Astrocyte of the hippocampus (primary cell): ENCODE results near the gene SIGLEC9.
"Not testable (repeated sequence)": the region's sequence is repeated elsewhere in the genome, so short reads cannot be mapped to it uniquely, and the experiment has no call there.

Experiments used
- DNase-seq: peaks from one replicate; pipeline ENCODE4 v3.0.0; 2011; ENCODE audit warnings: low read depth, low spot score

SIGLEC9 gene

DNA sequence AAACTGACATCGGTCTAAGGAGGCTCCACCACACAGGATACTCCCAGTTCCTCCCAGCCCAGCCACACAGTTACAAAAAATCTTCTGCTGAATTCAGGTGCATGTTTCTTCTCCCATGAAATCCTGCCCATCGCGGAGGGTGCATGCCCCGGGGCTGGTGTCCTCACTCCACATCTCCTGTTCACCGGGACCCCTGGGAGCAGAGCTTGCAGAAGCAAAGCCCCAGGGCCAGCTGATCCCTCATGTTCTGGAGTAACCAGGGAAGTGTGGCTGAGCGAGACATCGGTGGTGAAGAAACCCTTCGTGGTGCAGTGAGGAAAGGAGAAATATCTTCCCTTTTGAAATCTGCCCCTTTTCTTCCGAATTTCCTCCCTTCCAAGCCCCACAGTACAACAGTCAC, 904 bp upstream of the SIGLEC9 start:
- no peak for DNase-seq

DNA sequence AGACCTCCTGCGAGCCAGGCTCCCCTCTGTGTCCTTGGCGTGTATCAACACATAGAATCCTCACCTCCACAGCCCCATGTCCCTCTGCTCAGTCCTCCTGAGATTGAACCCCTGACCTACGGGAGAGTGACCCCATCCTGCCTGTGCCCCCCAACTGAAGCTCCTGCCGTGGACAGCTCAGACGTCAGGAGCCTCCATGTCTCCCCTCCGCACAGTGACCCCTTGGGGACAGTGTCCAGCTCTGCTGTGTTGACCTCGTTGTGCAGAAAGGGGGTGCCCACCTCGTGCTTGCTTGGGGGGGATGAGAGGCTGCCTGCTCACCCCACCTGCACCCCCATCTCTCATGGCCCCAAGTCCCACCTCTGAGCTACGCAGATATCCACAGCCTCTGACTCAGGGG, 490 bp upstream of the SIGLEC9 start:
- DNase-seq: no peak

DNA sequence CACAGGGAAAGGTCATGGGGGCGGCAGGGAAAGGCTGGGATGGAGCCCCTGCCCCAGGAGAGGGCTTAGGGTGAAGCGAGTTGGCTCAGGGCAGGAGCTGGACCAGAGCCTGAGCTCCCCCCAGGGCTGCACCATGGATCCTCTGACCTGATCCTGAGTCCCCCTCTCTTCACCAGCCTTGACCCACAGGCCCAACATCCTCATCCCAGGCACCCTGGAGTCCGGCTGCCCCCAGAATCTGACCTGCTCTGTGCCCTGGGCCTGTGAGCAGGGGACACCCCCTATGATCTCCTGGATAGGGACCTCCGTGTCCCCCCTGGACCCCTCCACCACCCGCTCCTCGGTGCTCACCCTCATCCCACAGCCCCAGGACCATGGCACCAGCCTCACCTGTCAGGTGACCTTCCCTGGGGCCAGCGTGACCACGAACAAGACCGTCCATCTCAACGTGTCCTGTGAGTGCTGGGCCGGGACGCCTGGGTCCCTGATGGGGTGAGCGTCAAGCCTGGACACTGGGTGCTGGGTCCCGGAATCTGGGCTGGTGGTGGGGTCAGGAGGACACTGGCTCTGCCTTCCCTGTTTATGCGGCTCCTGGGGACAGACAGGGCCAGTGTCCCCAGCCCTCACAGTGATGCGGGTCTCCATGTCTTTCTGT, 842 bp downstream of the SIGLEC9 start:
- no peak for DNase-seq

DNA sequence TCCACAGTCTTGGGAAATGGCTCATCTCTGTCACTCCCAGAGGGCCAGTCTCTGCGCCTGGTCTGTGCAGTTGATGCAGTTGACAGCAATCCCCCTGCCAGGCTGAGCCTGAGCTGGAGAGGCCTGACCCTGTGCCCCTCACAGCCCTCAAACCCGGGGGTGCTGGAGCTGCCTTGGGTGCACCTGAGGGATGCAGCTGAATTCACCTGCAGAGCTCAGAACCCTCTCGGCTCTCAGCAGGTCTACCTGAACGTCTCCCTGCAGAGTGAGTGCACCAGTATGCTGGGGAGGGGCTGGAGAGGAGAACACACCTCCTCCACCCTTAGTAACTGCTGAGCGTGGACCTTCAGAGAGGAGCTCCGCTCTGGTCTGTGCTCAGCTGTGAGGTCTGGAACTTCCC, 2.3 kb downstream of the SIGLEC9 start:
- no peak for DNase-seq

DNA sequence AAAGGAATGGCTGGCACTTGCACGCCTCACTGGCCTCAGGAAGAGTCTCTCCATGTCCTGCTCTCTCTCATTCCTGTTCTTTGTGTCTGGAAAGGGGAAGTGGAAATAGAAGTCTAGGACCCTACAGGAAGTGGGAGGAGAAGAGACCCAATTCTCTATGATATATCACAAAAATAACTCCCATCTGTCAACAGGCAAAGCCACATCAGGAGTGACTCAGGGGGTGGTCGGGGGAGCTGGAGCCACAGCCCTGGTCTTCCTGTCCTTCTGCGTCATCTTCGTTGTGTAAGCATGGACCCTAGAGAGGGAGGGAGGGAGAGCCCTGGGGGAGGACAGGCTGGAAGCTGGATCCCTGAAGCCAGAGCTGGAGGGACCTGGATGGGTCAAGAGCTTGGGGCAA, 3.0 kb downstream of the SIGLEC9 start:
- DNase-seq: no peak

DNA sequence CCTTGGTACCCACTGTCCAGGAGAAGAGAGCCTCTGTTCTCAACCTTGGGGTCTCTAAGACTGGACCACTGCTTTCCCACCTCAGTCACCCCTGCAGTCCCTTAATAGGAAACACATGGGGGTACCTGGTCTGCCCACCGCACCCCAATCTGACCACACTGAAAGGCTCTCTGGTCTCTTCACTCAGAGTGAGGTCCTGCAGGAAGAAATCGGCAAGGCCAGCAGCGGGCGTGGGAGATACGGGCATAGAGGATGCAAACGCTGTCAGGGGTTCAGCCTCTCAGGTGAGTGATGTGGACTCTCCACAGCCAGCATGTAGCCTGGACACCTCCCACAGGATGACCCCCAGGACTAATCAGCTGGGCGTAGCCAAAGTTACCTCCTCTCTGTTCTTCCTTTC, 3.5 kb downstream of the SIGLEC9 start:
- DNase-seq: no peak

DNA sequence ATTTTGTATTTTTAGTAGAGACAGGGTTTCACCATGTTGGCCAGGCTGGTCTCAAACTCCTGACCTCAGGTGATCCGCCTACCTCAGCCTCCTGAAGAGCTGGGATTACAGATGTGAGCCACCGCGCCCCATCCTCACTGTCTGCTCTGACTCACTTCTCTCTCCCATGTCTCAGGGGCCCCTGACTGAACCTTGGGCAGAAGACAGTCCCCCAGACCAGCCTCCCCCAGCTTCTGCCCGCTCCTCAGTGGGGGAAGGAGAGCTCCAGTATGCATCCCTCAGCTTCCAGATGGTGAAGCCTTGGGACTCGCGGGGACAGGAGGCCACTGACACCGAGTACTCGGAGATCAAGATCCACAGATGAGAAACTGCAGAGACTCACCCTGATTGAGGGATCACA, 5.0 kb downstream of the SIGLEC9 start:
- DNase-seq: no peak

DNA sequence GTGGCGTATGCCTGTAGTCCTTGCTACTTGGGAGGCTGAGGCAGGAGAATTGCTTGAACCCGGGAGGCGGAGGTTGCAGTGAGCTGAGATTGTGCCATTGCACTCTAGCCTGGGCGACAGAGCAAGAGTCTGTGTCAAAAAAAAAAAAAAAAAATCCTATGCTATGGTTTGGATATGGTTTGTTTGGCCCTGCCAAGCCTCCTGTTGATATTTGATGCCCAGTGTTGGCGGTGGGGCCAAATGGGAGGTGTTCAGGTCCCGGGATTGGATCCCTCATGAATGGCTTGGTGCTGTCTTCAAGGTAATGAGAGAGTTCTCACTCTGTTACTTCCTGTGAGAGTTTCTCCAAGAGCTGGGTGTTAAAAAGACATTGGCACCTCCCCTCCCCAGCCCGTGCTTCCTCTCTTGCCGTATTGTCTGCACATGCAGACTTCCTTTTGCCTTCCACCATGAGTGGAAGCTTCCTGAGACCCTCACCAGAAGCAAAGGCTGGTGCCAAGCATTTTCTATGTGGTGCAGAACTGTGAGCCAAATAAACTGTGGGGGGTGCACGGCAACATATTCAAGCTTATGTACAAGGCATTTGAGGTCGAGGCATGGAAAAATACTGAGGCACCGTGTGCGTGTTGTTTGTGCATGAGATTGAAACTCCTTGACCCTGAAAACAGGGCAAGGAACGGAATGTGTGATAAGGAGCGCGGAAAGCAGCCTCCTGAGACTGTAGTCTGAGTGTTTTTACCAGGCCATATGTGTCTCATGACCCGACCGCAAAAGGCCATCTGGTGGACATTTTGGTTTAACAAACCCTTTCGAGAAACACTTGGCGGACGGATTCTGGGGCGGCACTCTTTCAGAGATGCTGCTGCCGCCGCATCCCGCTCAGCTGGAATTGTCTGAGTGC, 7.3 kb downstream of the SIGLEC9 start:
- no peak for DNase-seq

DNA sequence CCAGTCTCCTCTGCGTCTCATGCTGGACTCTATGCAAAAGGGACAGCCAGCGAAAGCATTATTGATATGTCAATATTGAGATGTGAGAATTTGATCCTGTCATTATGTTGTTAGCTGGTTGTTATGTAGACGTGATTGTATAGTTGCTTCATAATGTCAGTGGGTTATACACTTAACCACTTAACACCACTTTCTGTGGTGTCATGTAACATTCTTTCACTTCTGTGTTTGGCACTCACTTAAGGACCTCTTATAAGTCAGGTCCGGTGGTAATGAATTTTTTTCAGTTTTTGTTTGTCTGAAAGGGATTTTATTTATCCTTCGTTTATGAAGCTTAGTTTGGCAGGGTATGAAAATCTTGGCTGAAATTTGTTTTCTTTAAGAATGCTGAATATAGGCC, 10.3 kb downstream of the SIGLEC9 start:
- no peak for DNase-seq

DNA sequence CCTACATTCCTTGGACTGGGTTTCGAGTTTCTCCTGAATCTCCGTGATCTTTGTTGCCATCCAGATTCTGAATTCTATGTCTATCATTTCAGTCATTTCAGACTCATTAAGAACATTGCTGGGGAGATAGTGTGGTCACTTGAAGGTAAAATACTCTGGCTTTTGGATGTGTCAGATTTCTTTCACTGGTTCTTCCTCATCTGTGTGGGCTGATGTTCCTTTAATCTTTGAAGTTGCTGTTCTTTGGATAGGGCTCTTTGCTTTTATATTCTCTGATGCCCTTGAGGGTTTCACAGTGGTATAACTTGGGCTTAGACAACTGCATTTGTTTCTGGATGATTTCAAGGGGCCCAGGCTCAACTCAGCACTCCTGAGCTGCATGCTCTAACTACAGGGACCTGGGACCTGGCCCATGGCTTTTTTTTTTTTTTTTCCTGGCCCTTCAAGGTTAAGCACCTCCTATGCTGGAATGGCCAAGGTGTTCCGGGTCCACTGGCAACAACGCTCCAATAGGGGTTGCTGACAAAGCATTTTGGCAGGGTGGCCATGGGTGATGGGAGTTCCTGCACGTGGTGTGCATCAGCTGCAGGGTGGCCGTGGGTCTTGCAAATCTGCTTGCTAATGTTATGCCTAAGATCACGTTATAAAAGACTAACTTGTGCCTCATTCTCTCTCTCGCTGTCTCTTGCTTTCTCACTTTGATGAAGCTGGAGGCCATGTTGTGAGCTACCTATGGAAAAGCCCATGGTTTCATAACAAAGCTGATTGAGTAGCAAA, 11.5 kb downstream of the SIGLEC9 start:
- DNase-seq: no peak

DNA sequence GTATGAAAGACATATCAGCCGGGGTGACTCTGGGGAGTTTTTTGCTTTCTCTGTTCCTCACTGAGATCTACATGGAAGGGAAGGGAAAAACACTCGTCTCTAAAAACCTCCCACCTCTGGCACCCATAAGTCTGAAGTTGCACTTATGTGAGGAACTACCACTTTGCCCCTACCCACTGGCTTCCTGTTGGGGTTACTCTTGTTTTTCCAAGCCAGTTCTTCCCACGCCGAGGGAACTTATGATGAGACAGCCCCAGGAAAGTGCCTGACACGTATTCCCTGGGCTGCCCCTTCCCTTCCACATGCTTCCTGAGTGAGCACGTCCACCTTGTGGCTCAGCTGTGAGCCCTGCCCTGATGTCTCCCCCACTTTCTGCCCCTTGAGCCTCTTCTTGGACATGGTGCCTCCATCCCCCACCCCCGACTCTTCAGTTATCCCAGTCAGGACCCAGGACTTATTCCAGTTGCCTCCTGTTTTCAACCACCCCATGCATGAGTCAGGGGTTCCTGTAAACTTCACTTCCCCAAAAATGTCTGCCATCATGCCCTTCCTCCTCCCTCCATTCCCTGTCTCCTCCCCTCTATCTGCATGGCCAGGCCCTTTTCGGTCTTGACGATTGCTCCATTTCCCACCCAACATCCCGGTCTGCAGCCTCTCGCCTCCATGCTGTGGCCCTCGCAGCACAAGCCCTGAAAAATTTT, 12.3 kb downstream of the SIGLEC9 start:
- DNase-seq: no peak

DNA sequence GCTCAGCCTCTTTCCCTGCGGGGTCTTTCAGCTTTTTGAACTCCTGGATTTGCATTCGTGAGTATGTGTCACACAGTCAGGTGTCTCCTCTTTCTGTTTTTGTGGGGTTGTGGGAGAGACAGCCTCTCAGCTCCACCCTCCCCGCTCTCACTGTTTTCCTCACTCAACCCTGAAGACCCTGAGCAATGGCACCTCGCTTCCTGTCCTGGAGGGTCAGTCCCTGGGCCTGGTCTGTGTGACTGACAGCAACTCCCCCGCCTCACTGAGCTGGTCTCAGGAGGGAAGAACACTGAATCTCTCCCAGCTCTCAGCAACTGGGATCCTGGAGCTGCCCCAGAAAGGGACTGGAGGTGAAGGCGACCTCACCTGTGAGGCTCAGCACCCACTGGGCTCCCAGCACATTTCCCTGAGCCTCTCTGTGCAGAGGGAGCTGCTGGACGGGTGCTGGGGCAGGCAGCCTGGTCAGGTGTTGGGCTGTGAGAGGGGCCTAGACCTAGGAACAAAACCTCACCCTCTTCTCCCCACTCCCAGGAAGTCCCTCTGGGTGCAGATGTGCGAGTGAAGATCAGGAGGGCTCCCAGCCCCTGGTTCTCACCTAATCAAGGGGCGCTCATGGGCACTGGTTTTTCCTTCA, 13.2 kb downstream of the SIGLEC9 start:
- no peak for DNase-seq

DNA sequence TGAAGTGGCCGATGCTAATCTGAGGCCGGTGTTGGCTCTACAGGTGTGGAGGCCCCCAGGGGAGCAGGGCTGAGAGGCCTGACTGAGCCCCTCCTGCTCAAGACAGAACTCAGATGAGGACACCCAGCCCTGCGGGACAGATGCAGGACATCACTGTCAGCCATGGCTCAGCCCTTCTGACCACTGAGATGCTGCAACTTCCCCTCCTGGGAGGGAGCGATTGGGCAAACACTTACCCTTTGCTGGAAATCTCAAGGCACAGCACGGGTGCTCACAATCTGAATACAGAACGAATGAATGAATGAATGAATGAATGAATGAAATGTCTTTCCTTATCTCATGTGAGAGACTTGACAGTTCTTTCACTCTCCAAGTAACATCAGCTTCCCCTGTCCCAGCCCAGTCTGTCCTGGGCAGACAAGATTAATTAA, 13.9 kb downstream of the SIGLEC9 start:
- no peak for DNase-seq

DNA sequence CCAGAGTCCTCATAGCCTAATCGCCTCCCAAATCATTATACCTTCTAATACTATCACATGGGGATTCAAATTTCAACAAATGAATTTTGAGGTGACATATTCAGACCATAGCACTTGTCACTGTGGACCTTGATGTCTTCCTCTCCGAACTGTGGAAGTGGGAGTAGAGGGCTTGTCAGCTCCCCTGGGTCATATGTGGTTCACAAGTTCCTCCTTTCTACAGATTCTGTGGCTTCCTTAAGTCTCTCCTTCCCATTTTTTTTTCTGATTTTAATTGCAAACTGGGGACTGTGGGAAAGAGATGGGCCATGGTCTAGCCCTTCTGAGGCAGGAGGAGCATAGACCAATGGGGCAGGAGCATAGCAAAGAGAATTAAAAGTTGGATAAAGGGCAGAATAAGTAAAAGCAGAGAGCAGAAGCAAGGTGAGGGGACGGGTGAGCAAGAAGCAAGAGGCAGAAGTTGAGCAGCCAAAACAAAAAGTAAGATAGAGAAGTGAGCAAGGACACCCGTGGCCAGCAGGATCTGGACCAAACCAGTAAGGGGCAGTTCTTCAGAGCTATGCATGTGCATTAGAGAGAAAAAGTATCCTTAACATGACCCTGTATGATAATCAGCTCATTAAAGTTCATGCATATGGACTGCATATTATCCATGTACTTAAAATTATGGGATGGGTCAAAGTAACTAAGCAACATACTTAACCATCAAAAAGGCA, 14.8 kb downstream of the SIGLEC9 start:
- no peak for DNase-seq

DNA sequence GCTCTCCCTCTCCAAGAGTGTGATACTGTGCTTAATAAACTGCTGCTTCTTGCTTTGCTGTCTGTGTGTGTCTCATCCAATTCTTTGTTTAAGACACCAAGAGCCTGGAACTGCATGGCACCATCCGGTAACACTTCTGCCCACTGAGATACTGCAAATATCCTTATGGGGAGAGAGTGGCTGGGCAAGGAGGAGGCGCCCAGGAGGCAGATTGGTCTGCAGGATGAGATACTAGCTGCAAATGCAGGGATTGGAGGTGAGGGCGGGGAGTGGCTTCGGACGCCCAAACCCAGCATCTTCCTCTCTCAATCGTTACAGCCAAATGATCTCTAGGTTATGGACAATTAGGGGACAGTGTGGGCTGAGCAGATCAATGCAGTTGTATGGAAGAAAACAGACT, 15.7 kb downstream of the SIGLEC9 start:
- no peak for DNase-seq

DNA sequence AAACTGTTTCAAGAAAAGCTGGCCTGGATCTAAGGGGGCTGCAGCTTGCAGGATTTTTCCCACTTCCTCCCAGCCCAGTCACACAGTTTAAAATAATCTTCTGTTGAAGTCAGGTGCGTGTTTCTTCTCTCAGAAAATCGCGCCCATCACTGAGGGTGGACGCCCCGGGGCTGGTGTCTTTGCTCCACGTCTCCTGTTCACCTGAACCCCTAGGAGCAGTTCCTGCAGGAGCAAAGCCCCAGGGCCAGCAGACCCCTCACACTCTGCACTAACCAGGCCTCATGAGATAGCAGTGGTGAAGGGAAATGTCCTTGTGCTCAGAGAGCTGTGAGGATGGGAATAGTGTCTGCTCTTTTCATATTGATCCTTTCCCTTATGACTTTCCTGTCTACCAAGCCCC, 16.5 kb downstream of the SIGLEC9 start:
- DNase-seq: no peak

DNA sequence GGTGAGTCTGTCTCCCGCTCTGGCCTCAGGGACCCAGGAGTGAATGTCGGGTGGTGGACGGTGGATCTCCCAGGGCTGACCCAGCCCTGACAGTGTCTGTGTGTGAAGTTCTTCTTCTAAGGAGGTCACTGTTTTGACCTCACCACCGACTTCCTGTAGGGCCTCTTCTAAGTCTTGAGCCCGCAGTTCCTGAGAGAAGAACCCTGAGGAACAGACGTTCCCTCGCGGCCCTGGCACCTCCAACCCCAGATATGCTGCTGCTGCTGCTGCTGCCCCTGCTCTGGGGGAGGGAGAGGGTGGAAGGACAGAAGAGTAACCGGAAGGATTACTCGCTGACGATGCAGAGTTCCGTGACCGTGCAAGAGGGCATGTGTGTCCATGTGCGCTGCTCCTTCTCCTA, 17.4 kb downstream of the SIGLEC9 start, which contains the start of gene SIGLEC7:
Gene SIGLEC7 (plus strand): TSS at position 183 of the 400 bp plus-strand sequence. CDS start 69 bp downstream, at position 252.
- no peak for DNase-seq

DNA sequence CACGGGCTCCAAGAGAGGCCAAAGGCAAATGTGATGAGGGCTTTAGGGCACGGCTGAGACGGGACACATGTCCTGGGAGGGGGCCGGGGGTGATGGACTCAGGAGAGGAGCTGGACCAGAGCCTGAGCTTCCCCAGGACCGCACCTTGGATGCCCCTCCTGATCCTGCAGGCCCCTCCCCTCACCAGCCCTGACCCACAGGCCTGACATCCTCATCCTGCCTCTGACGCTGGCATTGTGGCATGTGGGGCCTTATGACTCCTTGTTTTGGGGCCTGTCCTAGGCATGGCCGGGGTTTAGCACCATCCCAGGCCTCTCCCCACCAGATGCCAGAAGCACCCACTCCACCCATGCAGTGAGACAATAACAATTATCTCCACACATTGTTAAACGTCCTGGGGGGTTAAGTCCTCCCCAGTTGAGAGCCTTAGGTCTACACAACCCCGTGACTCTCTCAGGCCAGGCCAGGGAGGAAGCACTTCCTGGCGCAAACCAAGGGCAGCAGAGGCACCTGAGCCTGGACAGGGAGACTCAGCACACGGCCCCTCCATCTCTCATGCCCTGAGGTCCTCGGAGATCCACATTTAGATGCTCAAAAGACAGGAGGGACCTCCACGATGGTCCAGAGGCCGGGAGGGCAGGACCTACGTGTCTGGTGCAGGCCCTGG, 18.2 kb downstream of the SIGLEC9 start:
- DNase-seq: not testable (repeated sequence)

DNA sequence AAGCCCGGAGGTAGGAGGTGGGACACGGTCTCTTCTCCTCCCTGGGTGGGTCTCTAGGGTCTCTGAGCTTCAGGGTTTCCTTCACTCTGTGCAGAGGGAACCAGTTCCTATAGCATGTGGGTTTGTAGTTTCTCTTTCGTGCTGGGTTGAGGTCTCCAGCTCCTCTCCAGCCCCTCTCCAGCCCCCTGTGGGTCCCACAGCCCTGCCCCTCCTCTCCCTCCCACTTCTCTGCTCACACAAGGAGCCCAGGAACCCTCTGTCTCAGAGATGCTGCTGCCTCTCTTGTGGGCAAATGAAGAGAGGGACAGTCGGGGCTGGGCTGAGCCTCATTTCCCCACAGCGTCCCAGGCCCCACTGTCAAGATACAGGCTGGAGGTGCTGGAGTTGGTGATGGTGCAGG, 18.8 kb downstream of the SIGLEC9 start:
- DNase-seq: no peak

DNA sequence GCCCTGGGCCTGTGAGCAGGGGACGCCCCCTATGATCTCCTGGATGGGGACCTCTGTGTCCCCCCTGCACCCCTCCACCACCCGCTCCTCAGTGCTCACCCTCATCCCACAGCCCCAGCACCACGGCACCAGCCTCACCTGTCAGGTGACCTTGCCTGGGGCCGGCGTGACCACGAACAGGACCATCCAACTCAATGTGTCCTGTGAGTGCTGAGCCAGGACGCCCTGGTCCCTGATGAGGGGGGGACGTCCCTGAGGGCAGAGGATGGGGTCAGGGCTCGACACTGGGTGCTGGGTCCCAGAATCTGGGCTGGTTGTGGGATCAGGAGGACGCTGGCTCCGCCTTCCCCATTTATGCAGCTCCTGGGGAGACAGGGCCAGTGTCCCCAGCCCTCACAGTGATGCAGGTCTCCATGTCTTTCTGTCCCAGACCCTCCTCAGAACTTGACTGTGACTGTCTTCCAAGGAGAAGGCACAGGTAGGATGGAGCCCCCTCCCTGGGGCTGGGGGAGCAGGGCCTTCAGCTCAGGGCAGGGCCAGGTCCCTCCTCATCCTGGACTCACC, 19.9 kb downstream of the SIGLEC9 start:
- no peak for DNase-seq
